Measurements from ENCODE around the gene ZNF343.
"Not testable (repeated sequence)": the region's sequence is repeated elsewhere in the genome, so short reads cannot be mapped to it uniquely, and the experiment has no call there.

ZNF343 gene

GRCh38 chr20:2528671-2529271, 20.1 kb upstream of the ZNF343 start:
- peaks cover 13% of the 10 kb centered on the region for H3K27me3 ChIP-seq (ENCODE audit: insufficient read depth, low read length)
- peaks cover 3% of the 10 kb centered on the region for H3K79me2 ChIP-seq (ENCODE audit: control insufficient read depth, insufficient read depth, low read length, poor library complexity)
- WGBS (ENCODE audit: extremely low coverage, insufficient coverage, insufficient read length) = no CpG with 5 or more reads among the region's 10 CpGs
- H3K14ac ChIP-seq (ENCODE audit: low read length) = no peak overlapping the region
- H3K27ac ChIP-seq (ENCODE audit: low read depth, low read length) = no peak overlapping the region
- H3K4me3 ChIP-seq (ENCODE audit: low read depth, low read length) = peak overlapping the region; percentile 6
- no peak overlapping the region for H3K4me2 ChIP-seq (ENCODE audit: low read length)
- no peak overlapping the region for H4K91ac ChIP-seq (ENCODE audit: low read depth, low read length)
- no peak overlapping the region for H3K18ac ChIP-seq (ENCODE audit: low read length)
- no peak overlapping the region for H4K12ac ChIP-seq (ENCODE audit: low read depth, low read length)
- no peak overlapping the region for H2AK5ac ChIP-seq (ENCODE audit: low read length)
- H2AFZ ChIP-seq (ENCODE audit: insufficient read depth, low read length, poor library complexity) = no peak overlapping the region
- no peak overlapping the region for H2BK5ac ChIP-seq (ENCODE audit: low read depth, low read length, poor library complexity)
- no peak for DNase-seq
- H2BK12ac ChIP-seq (ENCODE audit: low read length) = no peak overlapping the region
- no peaks in the 10 kb centered on the region for H3K36me3 ChIP-seq (ENCODE audit: control insufficient read depth in 1 of 2, insufficient read depth in 2 of 2, low read length in 2 of 2)
- no peaks in the 10 kb centered on the region for H3K9me3 ChIP-seq (ENCODE audit: insufficient read depth, low read depth, low read length)
- peak overlapping the region; percentile 67 for H3K23ac ChIP-seq (ENCODE audit: low read length)
- peak overlapping the region; percentile 29 for H3K9ac ChIP-seq (ENCODE audit: low read length)
- peaks cover 7% of the 10 kb centered on the region for H3K79me1 ChIP-seq (ENCODE audit: low read length)
- peaks cover 0 to 4% of the 10 kb centered on the region in 2 experiments for H3K4me1 ChIP-seq (ENCODE audit: control insufficient read depth in 1 of 2, insufficient read depth in 2 of 2, low read length in 2 of 2)
- no peak overlapping the region for H4K8ac ChIP-seq (ENCODE audit: low read depth, low read length)
- no peak overlapping the region for H3K4ac ChIP-seq (ENCODE audit: low read depth, low read length)
- no peak overlapping the region for H2BK120ac ChIP-seq (ENCODE audit: insufficient read depth, low read length, poor library complexity)

- Histone ChIP-seq H3K27me3 (ENCODE audit: insufficient read depth, low read length) (peaks cover 13% of the 10 kb centered on the region), H2AK5ac (ENCODE audit: low read length) (no peak overlapping the region), H3K36me3 (ENCODE audit: control insufficient read depth in 1 of 2, insufficient read depth in 2 of 2, low read length in 2 of 2) (no peaks in the 10 kb centered on the region), H3K18ac (ENCODE audit: low read length) (no peak overlapping the region), H2BK5ac (ENCODE audit: low read depth, low read length, poor library complexity) (no peak overlapping the region), H3K23ac (ENCODE audit: low read length) (no peak overlapping the region), H4K91ac (ENCODE audit: low read depth, low read length) (no peak overlapping the region), H3K4me2 (ENCODE audit: low read length) (no peak overlapping the region), H3K14ac (ENCODE audit: low read length) (no peak overlapping the region), H4K8ac (ENCODE audit: low read depth, low read length) (no peak overlapping the region), H3K4ac (ENCODE audit: low read depth, low read length) (no peak overlapping the region), H3K9ac (ENCODE audit: low read length) (no peak overlapping the region), H2BK12ac (ENCODE audit: low read length) (no peak overlapping the region), H4K12ac (ENCODE audit: low read depth, low read length) (no peak overlapping the region), H3K79me1 (ENCODE audit: low read length) (peaks cover 7% of the 10 kb centered on the region), H3K9me3 (ENCODE audit: insufficient read depth, low read depth, low read length) (no peaks in the 10 kb centered on the region), H2AFZ (ENCODE audit: insufficient read depth, low read length, poor library complexity) (no peak overlapping the region), H3K4me1 (ENCODE audit: control insufficient read depth in 1 of 2, insufficient read depth in 2 of 2, low read length in 2 of 2) (peaks cover 0 to 4% of the 10 kb centered on the region in 2 experiments), H3K27ac (ENCODE audit: low read depth, low read length) (no peak overlapping the region), H3K79me2 (ENCODE audit: control insufficient read depth, insufficient read depth, low read length, poor library complexity) (peaks cover 3% of the 10 kb centered on the region), H3K4me3 (ENCODE audit: low read depth, low read length) (no peak overlapping the region), H2BK120ac (ENCODE audit: insufficient read depth, low read length, poor library complexity) (no peak overlapping the region)
- DNase-seq = no peak
- WGBS (ENCODE audit: extremely low coverage, insufficient coverage, insufficient read length) = no CpG with 5 or more reads among the region's 6 CpGs
These were observed 19.0 kb upstream of the ZNF343 start for GRCh38 chr20:2527762-2528161.

GRCh38 chr20:2526218-2526583, 17.5 kb upstream of the ZNF343 start:
- H4K8ac ChIP-seq (ENCODE audit: low read depth, low read length); H3K36me3 ChIP-seq (ENCODE audit: control insufficient read depth in 1 of 2, insufficient read depth in 2 of 2, low read length in 2 of 2); H3K4me2 ChIP-seq (ENCODE audit: low read length); H2AFZ ChIP-seq (ENCODE audit: insufficient read depth, low read length, poor library complexity); H2BK12ac ChIP-seq (ENCODE audit: low read length); H3K18ac ChIP-seq (ENCODE audit: low read length); H3K9me3 ChIP-seq (ENCODE audit: insufficient read depth, low read depth, low read length); H3K4me3 ChIP-seq (ENCODE audit: low read depth, low read length); H3K4ac ChIP-seq (ENCODE audit: low read depth, low read length); H4K91ac ChIP-seq (ENCODE audit: low read depth, low read length); H3K14ac ChIP-seq (ENCODE audit: low read length); DNase-seq; H2BK5ac ChIP-seq (ENCODE audit: low read depth, low read length, poor library complexity); H3K4me1 ChIP-seq (ENCODE audit: control insufficient read depth in 1 of 2, insufficient read depth in 2 of 2, low read length in 2 of 2); H3K9ac ChIP-seq (ENCODE audit: low read length); H3K79me2 ChIP-seq (ENCODE audit: control insufficient read depth, insufficient read depth, low read length, poor library complexity); H2BK120ac ChIP-seq (ENCODE audit: insufficient read depth, low read length, poor library complexity); H4K12ac ChIP-seq (ENCODE audit: low read depth, low read length); H3K23ac ChIP-seq (ENCODE audit: low read length); H3K79me1 ChIP-seq (ENCODE audit: low read length); H3K27ac ChIP-seq (ENCODE audit: low read depth, low read length); H2AK5ac ChIP-seq (ENCODE audit: low read length): not testable (repeated sequence)
- H3K27me3 ChIP-seq (ENCODE audit: insufficient read depth, low read length) = peaks cover 13% of the 10 kb centered on the region
- WGBS (ENCODE audit: extremely low coverage, insufficient coverage, insufficient read length) = no CpG with 5 or more reads among the region's 5 CpGs

- peak overlapping the region; percentile 69 for H3K9ac ChIP-seq (ENCODE audit: low read length)
- H3K9me3 ChIP-seq (ENCODE audit: insufficient read depth, low read depth, low read length) = no peaks in the 10 kb centered on the region
- peak overlapping the region; percentile 73 for H4K91ac ChIP-seq (ENCODE audit: low read depth, low read length)
- H3K4me1 ChIP-seq (ENCODE audit: control insufficient read depth in 1 of 2, insufficient read depth in 2 of 2, low read length in 2 of 2) = peaks cover 0 to 4% of the 10 kb centered on the region in 2 experiments
- H3K79me1 ChIP-seq (ENCODE audit: low read length) = peaks cover 7% of the 10 kb centered on the region
- peak overlapping the region; percentile 73 for H3K4me3 ChIP-seq (ENCODE audit: low read depth, low read length)
- peak overlapping the region; percentile 81 for H3K18ac ChIP-seq (ENCODE audit: low read length)
- H2BK120ac ChIP-seq (ENCODE audit: insufficient read depth, low read length, poor library complexity) = peak overlapping the region; percentile 85
- H2BK12ac ChIP-seq (ENCODE audit: low read length) = no peak overlapping the region
- peak overlapping the region; percentile 93 for H2AFZ ChIP-seq (ENCODE audit: insufficient read depth, low read length, poor library complexity)
- H4K12ac ChIP-seq (ENCODE audit: low read depth, low read length) = peak overlapping the region; percentile 91
- peak overlapping the region; percentile 91 for H3K4me2 ChIP-seq (ENCODE audit: low read length)
- DNase-seq = peak in 1 of 2 donors; percentile 38
- H3K27me3 ChIP-seq (ENCODE audit: insufficient read depth, low read length) = peaks cover 13% of the 10 kb centered on the region
- peaks cover 3% of the 10 kb centered on the region for H3K79me2 ChIP-seq (ENCODE audit: control insufficient read depth, insufficient read depth, low read length, poor library complexity)
- H4K8ac ChIP-seq (ENCODE audit: low read depth, low read length) = peak overlapping the region; percentile 79
- H2AK5ac ChIP-seq (ENCODE audit: low read length) = no peak overlapping the region
- no CpG with 5 or more reads among the region's 64 CpGs for WGBS (ENCODE audit: extremely low coverage, insufficient coverage, insufficient read length)
- no peak overlapping the region for H3K23ac ChIP-seq (ENCODE audit: low read length)
- H3K36me3 ChIP-seq (ENCODE audit: control insufficient read depth in 1 of 2, insufficient read depth in 2 of 2, low read length in 2 of 2) = no peaks in the 10 kb centered on the region
- H3K27ac ChIP-seq (ENCODE audit: low read depth, low read length) = no peak overlapping the region
- H2BK5ac ChIP-seq (ENCODE audit: low read depth, low read length, poor library complexity) = no peak overlapping the region
- peak overlapping the region; percentile 73 for H3K14ac ChIP-seq (ENCODE audit: low read length)
- H3K4ac ChIP-seq (ENCODE audit: low read depth, low read length) = peak overlapping the region; percentile 70
These were observed 16.2 kb upstream of the ZNF343 start for GRCh38 chr20:2524709-2525506.

Measured in trophoblast cell (in vitro differentiated cells and primary cell).